DOHH2 (cell line): Measurements from ENCODE around the gene CFAP251.

Source experiments
- EZH2phosphoT487 ChIP-seq: fragments of 200-600 bp; sonication (generic); IDR thresholded peaks from 2 replicates; pipeline ENCODE4 v1.6.1; 2017; ENCODE audit warnings: borderline replicate concordance, mild to moderate bottlenecking, antibody characterized with exemption, low read length, moderate library complexity, mixed read lengths
- TF ChIP-seq, protein P1 (sequence below): fragments of 200-600 bp; sonication (generic); IDR thresholded peaks from one replicate; pipeline ENCODE4 v1.5.1; 2014; ENCODE audit warnings: antibody characterized with exemption, mild to moderate bottlenecking, low read depth, low read length; ENCODE audit not compliant: poor library complexity, severe bottlenecking

GRCh38 chr12:121975021-121975420 lies 56.6 kb downstream of the CFAP251 start:
- TF ChIP-seq, protein P1, sequence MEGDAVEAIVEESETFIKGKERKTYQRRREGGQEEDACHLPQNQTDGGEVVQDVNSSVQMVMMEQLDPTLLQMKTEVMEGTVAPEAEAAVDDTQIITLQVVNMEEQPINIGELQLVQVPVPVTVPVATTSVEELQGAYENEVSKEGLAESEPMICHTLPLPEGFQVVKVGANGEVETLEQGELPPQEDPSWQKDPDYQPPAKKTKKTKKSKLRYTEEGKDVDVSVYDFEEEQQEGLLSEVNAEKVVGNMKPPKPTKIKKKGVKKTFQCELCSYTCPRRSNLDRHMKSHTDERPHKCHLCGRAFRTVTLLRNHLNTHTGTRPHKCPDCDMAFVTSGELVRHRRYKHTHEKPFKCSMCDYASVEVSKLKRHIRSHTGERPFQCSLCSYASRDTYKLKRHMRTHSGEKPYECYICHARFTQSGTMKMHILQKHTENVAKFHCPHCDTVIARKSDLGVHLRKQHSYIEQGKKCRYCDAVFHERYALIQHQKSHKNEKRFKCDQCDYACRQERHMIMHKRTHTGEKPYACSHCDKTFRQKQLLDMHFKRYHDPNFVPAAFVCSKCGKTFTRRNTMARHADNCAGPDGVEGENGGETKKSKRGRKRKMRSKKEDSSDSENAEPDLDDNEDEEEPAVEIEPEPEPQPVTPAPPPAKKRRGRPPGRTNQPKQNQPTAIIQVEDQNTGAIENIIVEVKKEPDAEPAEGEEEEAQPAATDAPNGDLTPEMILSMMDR, result no peak
- no peak for TF ChIP-seq EZH2phosphoT487
